ENCODE measurements around the gene SDHAF4. TPM values are rescaled to one million over a fixed set of nuclear protein-coding genes. Genes with fewer than 3 reads are reported as not detected.
A peak's percentile ranks its signal among the peaks of the same experiment; 100 is the strongest.
"Not testable (repeated sequence)": the region's sequence is repeated elsewhere in the genome, so short reads cannot be mapped to it uniquely, and the experiment has no call there.

SDHAF4 gene
- total RNA-seq, 2 experiments from 2014 or later: 17.9 to 18.9 TPM

DNA sequence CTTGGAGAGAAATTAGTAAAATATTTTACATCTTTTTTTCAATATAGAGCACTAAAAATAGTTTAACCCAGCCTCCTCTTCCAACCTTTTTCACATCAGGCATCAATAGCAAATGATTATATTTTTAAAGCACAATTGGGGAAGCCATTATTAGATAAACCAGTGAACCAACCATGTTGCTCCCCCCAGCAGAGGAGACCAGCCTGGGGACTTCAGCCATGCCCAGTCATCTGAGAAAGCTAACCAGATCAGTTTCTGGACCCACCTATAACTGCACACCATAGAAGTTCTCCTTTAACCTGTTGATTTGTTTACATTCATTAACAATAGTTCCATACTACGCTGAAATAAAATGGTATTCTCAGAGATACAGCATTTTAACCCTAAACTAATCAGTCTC, 13.8 kb upstream of the SDHAF4 start:
- Mint-ChIP-seq H3K27me3 (no peaks in the 10 kb centered on the region), H3K4me3 (no peak overlapping the region), H3K4me1 (ENCODE audit: low read depth) (peaks cover 10% of the 10 kb centered on the region), H3K9me3 (no peaks in the 10 kb centered on the region), H3K36me3 (ENCODE audit: low read depth) (peaks cover 2% of the 10 kb centered on the region), H3K27ac (no peak overlapping the region)
- DNase-seq: no peak
- ChIA-PET POLR2A (no interaction called here), CTCF (no interaction called here)
- ATAC-seq: no peak
- intact Hi-C loops (cut with micrococcal nuclease): no loop called here
- TF ChIP-seq CTCF (IDR thresholded peaks at IDR 0.05): no peak

GRCh38 chr6:70557998-70558397, 8.7 kb upstream of the SDHAF4 start:
- H3K4me1 Mint-ChIP-seq (ENCODE audit: low read depth): peaks cover 17% of the 10 kb centered on the region
- no peaks in the 10 kb centered on the region for H3K27me3 Mint-ChIP-seq
- H3K4me3 Mint-ChIP-seq: no peak overlapping the region
- intact Hi-C loops (cut with micrococcal nuclease): no loop called here
- H3K9me3 Mint-ChIP-seq: no peaks in the 10 kb centered on the region
- ChIA-PET CTCF (interaction anchor here (0.7 to 2.2 kb wide), 4 partner anchors 10 to 188 kb away, joined by 3 to 8 read pairs (median 3); no protein-coding TSS in a partner anchor), POLR2A (interaction anchor here (1.2 to 1.6 kb wide), 2 partner anchors 8 to 110 kb away, joined by 4 to 6 read pairs; partner anchors contain the start of genes SDHAF4 and SMAP1)
- TF ChIP-seq CTCF (IDR thresholded peaks at IDR 0.05): no peak
- DNase-seq (no peak), ATAC-seq (peak; percentile 72)
- peaks cover 2% of the 10 kb centered on the region for H3K36me3 Mint-ChIP-seq (ENCODE audit: low read depth)
- peak overlapping the region; percentile 63 for H3K27ac Mint-ChIP-seq

DNA sequence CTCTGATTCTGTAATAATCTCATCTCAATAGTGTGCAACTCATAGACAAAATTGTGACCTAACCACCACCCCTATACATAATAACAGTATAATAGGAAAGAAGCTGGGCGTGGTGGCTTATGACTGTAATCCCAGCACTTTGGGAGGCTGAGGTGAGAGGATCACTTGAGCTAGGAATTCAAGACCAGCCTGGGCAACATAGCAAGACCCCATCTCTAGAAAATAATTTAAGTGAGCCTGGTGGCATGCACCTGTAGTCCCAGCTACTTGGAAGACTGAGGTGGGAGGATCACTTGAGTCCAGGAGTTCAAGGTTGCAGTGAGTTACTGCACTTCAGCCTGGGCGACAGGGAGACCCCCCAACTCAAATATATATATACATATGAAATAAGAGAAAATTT, 4.3 kb upstream of the SDHAF4 start:
- peaks cover 20% of the 10 kb centered on the region for H3K4me1 Mint-ChIP-seq (ENCODE audit: low read depth)
- DNase-seq; H3K27ac Mint-ChIP-seq; H3K9me3 Mint-ChIP-seq; ATAC-seq; H3K27me3 Mint-ChIP-seq; H3K4me3 Mint-ChIP-seq; intact Hi-C loops (cut with micrococcal nuclease); POLR2A ChIA-PET; H3K36me3 Mint-ChIP-seq (ENCODE audit: low read depth); CTCF ChIA-PET: not testable (repeated sequence)

DNA sequence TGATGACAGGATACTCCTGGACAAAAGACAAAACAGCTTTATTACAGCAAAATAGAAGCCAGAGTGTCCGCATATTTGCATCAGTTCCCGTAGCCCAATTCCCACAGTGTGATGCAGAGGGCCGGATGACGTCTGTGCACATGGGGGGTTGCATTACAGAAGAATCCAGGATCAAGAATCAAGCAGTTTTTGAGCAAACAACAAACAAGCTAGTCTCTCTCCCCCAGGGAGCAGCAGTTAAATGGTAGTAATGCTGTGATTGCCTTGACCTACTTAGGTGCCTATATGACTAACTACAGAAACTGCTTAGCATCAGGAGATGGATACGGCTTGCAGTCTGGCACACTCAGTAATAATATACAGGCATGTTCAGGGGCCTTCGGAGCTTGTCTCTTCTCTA, 3.2 kb upstream of the SDHAF4 start:
- Mint-ChIP-seq H3K4me1 (ENCODE audit: low read depth) (peaks cover 15% of the 10 kb centered on the region), H3K9me3 (no peaks in the 10 kb centered on the region), H3K4me3 (no peak overlapping the region), H3K27me3 (no peaks in the 10 kb centered on the region), H3K36me3 (ENCODE audit: low read depth) (peaks cover 5% of the 10 kb centered on the region), H3K27ac (no peak overlapping the region)
- ATAC-seq: no peak
- intact Hi-C loops (cut with micrococcal nuclease): no loop called here
- CTCF ChIA-PET: no interaction called here
- TF ChIP-seq CTCF (IDR thresholded peaks at IDR 0.05): no peak
- DNase-seq: no peak
- POLR2A ChIA-PET: no interaction called here

DNA sequence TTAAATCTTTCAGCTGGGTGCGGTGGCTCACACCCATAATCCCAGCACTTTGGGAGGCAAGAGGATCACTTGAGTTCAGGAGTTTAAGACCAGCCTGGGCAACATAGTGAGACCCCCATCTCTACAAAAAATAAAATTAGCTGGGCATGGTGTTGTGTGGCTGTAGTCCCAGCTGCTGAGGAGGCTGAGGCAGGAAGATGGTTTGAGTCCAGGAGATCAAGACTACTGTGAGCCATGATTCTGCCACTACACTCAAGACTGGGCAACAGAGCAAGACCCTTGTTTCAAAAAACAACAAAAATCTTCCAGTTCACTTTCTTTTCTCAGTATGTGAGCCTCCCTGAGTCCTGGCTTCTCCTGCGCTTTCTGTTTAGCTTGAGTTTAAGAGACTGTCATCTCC, 7.9 kb downstream of the SDHAF4 start:
- intact Hi-C loops (cut with micrococcal nuclease): no loop called here
- POLR2A ChIA-PET: no interaction called here
- DNase-seq (no peak), ATAC-seq (no peak)
- no peak for TF ChIP-seq CTCF (IDR thresholded peaks at IDR 0.05)
- Mint-ChIP-seq H3K27ac (no peak overlapping the region), H3K36me3 (ENCODE audit: low read depth) (peaks cover 7% of the 10 kb centered on the region), H3K27me3 (no peaks in the 10 kb centered on the region), H3K4me3 (no peak overlapping the region), H3K9me3 (no peaks in the 10 kb centered on the region), H3K4me1 (ENCODE audit: low read depth) (peaks cover 3% of the 10 kb centered on the region)
- CTCF ChIA-PET: no interaction called here

Measured in activated CD8-positive, alpha-beta T cell treated with anti-CD3 and anti-CD28 coated beads for 36 hours (primary cell).